HCT116 (cell line): ENCODE data around the gene DOP1A. TPM values are rescaled to one million over a fixed set of nuclear protein-coding genes. Genes with fewer than 3 reads are reported as not detected.

Experiments used
- ATAC-seq: fragments of 200-7000 bp; cut with Tn5 transposase; 2 replicates; pipeline ENCODE4 v1.9.1; 2020; ENCODE audit warnings: mild to moderate bottlenecking, moderate library complexity
- BruUV-seq: library from RNA; stranded (reverse); fragments of 400-500 nt; replicated peaks from 2 replicates; lab custom pipeline; 2021; lab: Mats Ljungman, UMichigan
- CTCF ChIA-PET: fragments of 300-600 bp; sonication (Branson Sonifier 250); formaldehyde crosslinking; loops from one replicate; lab custom pipeline; 2021; ENCODE audit warnings: antibody characterized with exemption; lab: Charles Lee
- POLR2A ChIA-PET: fragments of 300-600, 350-600 bp; sonication (Branson Sonifier 250); formaldehyde crosslinking; loops from one replicate; lab custom pipeline; 2021; ENCODE audit warnings: antibody characterized with exemption; lab: Charles Lee
- RAD21 ChIA-PET, 2 experiments: fragments of 300-600 bp; sonication (Branson Sonifier 250); formaldehyde crosslinking; loops; one replicate each; lab custom pipeline; 2023; ENCODE audit warnings: low total read pairs in 2 of 2; ENCODE audit not compliant: uncharacterized antibody in 2 of 2, unreplicated experiment in 2 of 2, low non-redundant PET in 1 of 2; lab: Charles Lee
- DNase-seq: peaks from one replicate; pipeline ENCODE4 v3.0.0-alpha.2; 2010; ENCODE audit warnings: low read depth, low spot score
- H2AFZ ChIP-seq: fragments of 200-600 bp; shearing (Covaris generic), sonication (generic); 2 replicates; pipeline ENCODE4 v1.6.1; 2017; ENCODE audit warnings: low read depth, mixed run types, mixed read lengths, antibody characterized with exemption, low read length; ENCODE audit not compliant: poor library complexity, severe bottlenecking
- H3K27ac ChIP-seq: 2 replicates; pipeline ENCODE4 v1.5.1; 2012; ENCODE audit warnings: low read depth, low read length
- H3K27me3 ChIP-seq: fragments of 200-600 bp; sonication (generic); 2 replicates; pipeline ENCODE4 v1.6.1; 2016; ENCODE audit warnings: mixed run types, low read length, mixed read lengths; ENCODE audit not compliant: insufficient read depth
- H3K36me3 ChIP-seq, 2 experiments: fragments of 200-500 bp in 1 of 2; fragments of 200-600 bp in 1 of 2; sonication (Bioruptor generic) in 1 of 2; sonication (generic) in 1 of 2; 2 replicates each; pipeline versions ENCODE4 v1.5.1 to v1.6.1; 2014 to 2016; ENCODE audit warnings: low read length in 2 of 2, inconsistent platforms in 1 of 2, mixed read lengths in 1 of 2, mixed run types in 1 of 2; ENCODE audit not compliant: insufficient read depth in 2 of 2, control insufficient read depth in 1 of 2
- H3K4me1 ChIP-seq, 2 experiments: fragments of 200-600 bp in 1 of 2; sonication (generic) in 1 of 2; 2 replicates each; pipeline versions ENCODE4 v1.5.1 to v1.6.1; 2012 to 2017; ENCODE audit warnings: low read length in 2 of 2, inconsistent platforms in 1 of 2, mild to moderate bottlenecking in 1 of 2, mixed read lengths in 1 of 2, mixed run types in 1 of 2, moderate library complexity in 1 of 2; ENCODE audit not compliant: insufficient read depth in 2 of 2, control insufficient read depth in 1 of 2
- H3K4me2 ChIP-seq: fragments of 200-600 bp; sonication (generic); 2 replicates; pipeline ENCODE4 v1.6.1; 2017; ENCODE audit warnings: mixed run types, low read length, mixed read lengths
- H3K4me3 ChIP-seq, 2 experiments: fragments of 200-600 bp in 1 of 2; sonication (generic) in 1 of 2; replicated peaks in 1 of 2; 2 replicates each; pipeline ENCODE4 v1.5.1; 2011 to 2016; ENCODE audit warnings: low read length in 2 of 2, control low read depth in 1 of 2, low read depth in 1 of 2, mild to moderate bottlenecking in 1 of 2, mixed read lengths in 1 of 2, mixed run types in 1 of 2
- H3K79me2 ChIP-seq: fragments of 200-600 bp; sonication (generic); 2 replicates; pipeline ENCODE4 v1.6.1; 2017; ENCODE audit warnings: mild to moderate bottlenecking, mixed run types, low read length, moderate library complexity, mixed read lengths; ENCODE audit not compliant: insufficient read depth
- H3K9ac ChIP-seq: fragments of 200-600 bp; sonication (generic); 2 replicates; pipeline ENCODE4 v1.6.1; 2016; ENCODE audit warnings: low read length, mixed read lengths
- H3K9me2 ChIP-seq: fragments of 200-600 bp; sonication (generic), shearing (Covaris generic); 2 replicates; pipeline ENCODE4 v1.6.1; 2017; ENCODE audit warnings: mixed run types, mild to moderate bottlenecking, moderate library complexity; ENCODE audit not compliant: insufficient read depth
- H3K9me3 ChIP-seq, 2 experiments: fragments of 200-500 bp in 1 of 2; fragments of 200-600 bp in 1 of 2; sonication (Bioruptor generic) in 1 of 2; sonication (generic) in 1 of 2; 2 replicates each; pipeline ENCODE4 v1.6.1; 2014 to 2017; ENCODE audit warnings: low read length in 2 of 2, mixed read lengths in 2 of 2, inconsistent platforms in 1 of 2, low read depth in 1 of 2, mild to moderate bottlenecking in 1 of 2, mixed run types in 1 of 2, moderate library complexity in 1 of 2; ENCODE audit not compliant: control insufficient read depth in 1 of 2, insufficient read depth in 1 of 2
- H4K20me1 ChIP-seq: fragments of 200-600 bp; sonication (generic), shearing (Covaris generic); 2 replicates; pipeline ENCODE4 v1.6.1; 2017; ENCODE audit warnings: mixed run types, mild to moderate bottlenecking, moderate library complexity; ENCODE audit not compliant: insufficient read depth
- CBX3 ChIP-seq: IDR thresholded peaks from 2 replicates; pipeline ENCODE4 v1.6.1; 2012; ENCODE audit warnings: low read depth
- CEBPB ChIP-seq: IDR thresholded peaks from 2 replicates; pipeline ENCODE4 v1.6.1; 2012; ENCODE audit warnings: low read depth
- EGR1 ChIP-seq: IDR thresholded peaks from 2 replicates; pipeline ENCODE4 v1.6.1; 2012; ENCODE audit warnings: low read depth
- ELF1 ChIP-seq: IDR thresholded peaks from 2 replicates; pipeline ENCODE4 v1.6.1; 2012; ENCODE audit warnings: low read depth, borderline replicate concordance
- EZH2 ChIP-seq: fragments of 200-600 bp; sonication (generic); IDR thresholded peaks from 2 replicates; pipeline ENCODE4 v1.6.1; 2017; ENCODE audit warnings: antibody characterized with exemption, mixed run types
- EZH2phosphoT487 ChIP-seq: fragments of 200-600 bp; IDR thresholded peaks from 2 replicates; pipeline ENCODE4 v1.6.1; 2018; ENCODE audit warnings: antibody characterized with exemption, borderline replicate concordance
- FOSL1 ChIP-seq: IDR thresholded peaks from 2 replicates; pipeline ENCODE4 v1.6.1; 2012; ENCODE audit warnings: low read depth
- POLR2A ChIP-seq: IDR thresholded peaks from 2 replicates; pipeline ENCODE4 v1.7.0; 2011; ENCODE audit warnings: borderline replicate concordance; ENCODE audit not compliant: insufficient read depth, insufficient read length; ENCODE audit errors: extremely low read depth
- POLR2AphosphoS5 ChIP-seq: IDR thresholded peaks from 2 replicates; pipeline ENCODE4 v1.6.1; 2011; ENCODE audit warnings: mild to moderate bottlenecking, low read depth, low read length, moderate library complexity
- RAD21 ChIP-seq: IDR thresholded peaks from 2 replicates; pipeline ENCODE4 v1.6.1; 2012; ENCODE audit warnings: low read depth, mild to moderate bottlenecking
- SIN3A ChIP-seq: IDR thresholded peaks from 2 replicates; pipeline ENCODE4 v1.6.1; 2012; ENCODE audit warnings: low read depth
- SRF ChIP-seq: IDR thresholded peaks from 2 replicates; pipeline ENCODE4 v1.6.1; 2012; ENCODE audit warnings: low read depth
- TCF7L2 ChIP-seq: IDR thresholded peaks from 2 replicates; pipeline ENCODE4 v1.7.0; 2011; ENCODE audit warnings: borderline replicate concordance, inconsistent platforms; ENCODE audit not compliant: insufficient read depth, insufficient read length; ENCODE audit errors: extremely low read depth
- YY1 ChIP-seq: IDR thresholded peaks from 2 replicates; pipeline ENCODE4 v1.6.1; 2011; ENCODE audit warnings: low read length, low read depth, moderate library complexity, mild to moderate bottlenecking; ENCODE audit not compliant: insufficient replicate concordance; ENCODE audit errors: extremely low read depth
- ZFX ChIP-seq: fragments of 450-650 bp; IDR thresholded peaks from 2 replicates; pipeline ENCODE4 v1.6.1; 2017
- intact Hi-C: fragments of 100-400 bp; cut with micrococcal nuclease; formaldehyde crosslinking; loops from 2 replicates; pipeline ENCODE4 v1.10.0; 2022
- total RNA-seq: library from RNA; stranded (reverse); gene quantifications from one replicate; pipeline ENCODE4 v1.2.1, GENCODE V29; 2021; ENCODE audit not compliant: unreplicated experiment
- TF ChIP-seq, protein P1 (sequence below): IDR thresholded peaks from 2 replicates; pipeline ENCODE4 v1.6.1; 2012
- TF ChIP-seq, protein P2 (sequence below): IDR thresholded peaks from 2 replicates; pipeline ENCODE4 v1.6.1; 2012
- TF ChIP-seq, protein P3 (sequence below): IDR thresholded peaks from 2 replicates; pipeline ENCODE4 v1.6.1; 2012; ENCODE audit warnings: low read depth
- TF ChIP-seq, protein P4 (sequence below): IDR thresholded peaks from 2 replicates; pipeline ENCODE4 v1.6.1; 2011; ENCODE audit warnings: mild to moderate bottlenecking, low read length, moderate library complexity; ENCODE audit not compliant: insufficient replicate concordance; ENCODE audit errors: extremely low read depth

The DOP1A gene
- total RNA-seq, 1 experiment from 2014 or later, result 7.1 TPM

DNA sequence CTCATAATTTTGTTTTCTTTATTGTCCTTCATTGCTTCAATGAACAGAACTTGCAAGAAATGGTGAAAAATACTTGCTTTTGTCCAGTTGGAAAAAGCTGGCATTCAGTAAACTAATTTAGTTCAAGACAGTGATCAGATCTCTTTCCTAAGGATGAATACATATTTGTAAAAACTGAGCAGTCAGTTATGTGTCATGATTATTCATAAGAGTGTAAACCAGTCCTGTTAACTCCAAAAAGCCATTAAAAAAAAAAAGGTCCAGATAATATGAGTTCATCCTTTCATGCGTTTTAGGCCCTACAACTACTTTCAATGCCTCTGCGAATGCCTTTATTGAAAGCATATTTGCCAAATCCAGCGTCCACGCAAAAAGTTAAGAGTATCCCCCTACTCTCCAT is 125.0 kb downstream of the DOP1A start:
- no peak for ATAC-seq
- H3K79me2 ChIP-seq, result peaks cover 38% of the 10 kb centered on the region
- H3K27me3 ChIP-seq, result no peaks in the 10 kb centered on the region
- peaks cover 2 to 12% of the 10 kb centered on the region in 2 experiments; a peak in 3 of 4 replicates for H3K36me3 ChIP-seq
- POLR2A ChIA-PET, result no interaction called here
- no peaks in the 10 kb centered on the region for H3K9me2 ChIP-seq
- peak overlapping the region; percentile 77 for H3K9ac ChIP-seq
- intact Hi-C loops, result no loop called here
- BruUV-seq, result no TSS peak
- CTCF ChIA-PET, result no interaction called here
- H3K27ac ChIP-seq, result peak overlapping the region; percentile 72; the same call in 1 of the 2 replicates
- H3K9me3 ChIP-seq, result no peaks in the 10 kb centered on the region
- RAD21 ChIA-PET, result no interaction called here
- no peak overlapping the region for H2AFZ ChIP-seq
- H4K20me1 ChIP-seq, result no peaks in the 10 kb centered on the region; the same call in 1 of the 2 replicates
- H3K4me2 ChIP-seq, result peak overlapping the region; percentile 91
- H3K4me1 ChIP-seq, result peaks cover 3 to 11% of the 10 kb centered on the region in 2 experiments; a peak in 3 of 4 replicates
- DNase-seq, result no peak
- H3K4me3 ChIP-seq, result peak overlapping the region; percentile 79 to 84
- TF ChIP-seq, protein P1, sequence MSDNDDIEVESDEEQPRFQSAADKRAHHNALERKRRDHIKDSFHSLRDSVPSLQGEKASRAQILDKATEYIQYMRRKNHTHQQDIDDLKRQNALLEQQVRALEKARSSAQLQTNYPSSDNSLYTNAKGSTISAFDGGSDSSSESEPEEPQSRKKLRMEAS, result no peak
- no peak for TF ChIP-seq POLR2AphosphoS5
- TF ChIP-seq, protein P2, sequence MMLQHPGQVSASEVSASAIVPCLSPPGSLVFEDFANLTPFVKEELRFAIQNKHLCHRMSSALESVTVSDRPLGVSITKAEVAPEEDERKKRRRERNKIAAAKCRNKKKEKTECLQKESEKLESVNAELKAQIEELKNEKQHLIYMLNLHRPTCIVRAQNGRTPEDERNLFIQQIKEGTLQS, result no peak
- TF ChIP-seq EZH2, result no peak
- no peak for TF ChIP-seq ELF1
- TF ChIP-seq YY1, result no peak
- no peak for TF ChIP-seq SIN3A
- TF ChIP-seq POLR2A, result no peak
- no peak for TF ChIP-seq EGR1
- TF ChIP-seq EZH2phosphoT487, result no peak
- TF ChIP-seq, protein P3, sequence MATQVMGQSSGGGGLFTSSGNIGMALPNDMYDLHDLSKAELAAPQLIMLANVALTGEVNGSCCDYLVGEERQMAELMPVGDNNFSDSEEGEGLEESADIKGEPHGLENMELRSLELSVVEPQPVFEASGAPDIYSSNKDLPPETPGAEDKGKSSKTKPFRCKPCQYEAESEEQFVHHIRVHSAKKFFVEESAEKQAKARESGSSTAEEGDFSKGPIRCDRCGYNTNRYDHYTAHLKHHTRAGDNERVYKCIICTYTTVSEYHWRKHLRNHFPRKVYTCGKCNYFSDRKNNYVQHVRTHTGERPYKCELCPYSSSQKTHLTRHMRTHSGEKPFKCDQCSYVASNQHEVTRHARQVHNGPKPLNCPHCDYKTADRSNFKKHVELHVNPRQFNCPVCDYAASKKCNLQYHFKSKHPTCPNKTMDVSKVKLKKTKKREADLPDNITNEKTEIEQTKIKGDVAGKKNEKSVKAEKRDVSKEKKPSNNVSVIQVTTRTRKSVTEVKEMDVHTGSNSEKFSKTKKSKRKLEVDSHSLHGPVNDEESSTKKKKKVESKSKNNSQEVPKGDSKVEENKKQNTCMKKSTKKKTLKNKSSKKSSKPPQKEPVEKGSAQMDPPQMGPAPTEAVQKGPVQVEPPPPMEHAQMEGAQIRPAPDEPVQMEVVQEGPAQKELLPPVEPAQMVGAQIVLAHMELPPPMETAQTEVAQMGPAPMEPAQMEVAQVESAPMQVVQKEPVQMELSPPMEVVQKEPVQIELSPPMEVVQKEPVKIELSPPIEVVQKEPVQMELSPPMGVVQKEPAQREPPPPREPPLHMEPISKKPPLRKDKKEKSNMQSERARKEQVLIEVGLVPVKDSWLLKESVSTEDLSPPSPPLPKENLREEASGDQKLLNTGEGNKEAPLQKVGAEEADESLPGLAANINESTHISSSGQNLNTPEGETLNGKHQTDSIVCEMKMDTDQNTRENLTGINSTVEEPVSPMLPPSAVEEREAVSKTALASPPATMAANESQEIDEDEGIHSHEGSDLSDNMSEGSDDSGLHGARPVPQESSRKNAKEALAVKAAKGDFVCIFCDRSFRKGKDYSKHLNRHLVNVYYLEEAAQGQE, result no peak
- TF ChIP-seq TCF7L2, result no peak
- no peak for TF ChIP-seq CEBPB
- no peak for TF ChIP-seq RAD21
- no peak for TF ChIP-seq ZFX
- TF ChIP-seq, protein P4, sequence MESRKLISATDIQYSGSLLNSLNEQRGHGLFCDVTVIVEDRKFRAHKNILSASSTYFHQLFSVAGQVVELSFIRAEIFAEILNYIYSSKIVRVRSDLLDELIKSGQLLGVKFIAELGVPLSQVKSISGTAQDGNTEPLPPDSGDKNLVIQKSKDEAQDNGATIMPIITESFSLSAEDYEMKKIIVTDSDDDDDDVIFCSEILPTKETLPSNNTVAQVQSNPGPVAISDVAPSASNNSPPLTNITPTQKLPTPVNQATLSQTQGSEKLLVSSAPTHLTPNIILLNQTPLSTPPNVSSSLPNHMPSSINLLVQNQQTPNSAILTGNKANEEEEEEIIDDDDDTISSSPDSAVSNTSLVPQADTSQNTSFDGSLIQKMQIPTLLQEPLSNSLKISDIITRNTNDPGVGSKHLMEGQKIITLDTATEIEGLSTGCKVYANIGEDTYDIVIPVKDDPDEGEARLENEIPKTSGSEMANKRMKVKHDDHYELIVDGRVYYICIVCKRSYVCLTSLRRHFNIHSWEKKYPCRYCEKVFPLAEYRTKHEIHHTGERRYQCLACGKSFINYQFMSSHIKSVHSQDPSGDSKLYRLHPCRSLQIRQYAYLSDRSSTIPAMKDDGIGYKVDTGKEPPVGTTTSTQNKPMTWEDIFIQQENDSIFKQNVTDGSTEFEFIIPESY, result no peak
- no peak for TF ChIP-seq FOSL1
- no peak for TF ChIP-seq CBX3
- TF ChIP-seq SRF, result no peak
